EL (cell line): ENCODE results near the gene IDH3B.
"Not testable (repeated sequence)": the region's sequence is repeated elsewhere in the genome, so short reads cannot be mapped to it uniquely, and the experiment has no call there.

ENCODE experiments used
- DNase-seq: peaks from one replicate; pipeline ENCODE4 v3.0.0-alpha.2; 2016

Gene IDH3B

GRCh38 chr20:2663887-2664719, at the start of gene IDH3B:
IDH3B (minus strand) TSS chr20:2664216; CDS start chr20:2664188, 28 bp downstream.
- peak; percentile 92 for DNase-seq

DNA sequence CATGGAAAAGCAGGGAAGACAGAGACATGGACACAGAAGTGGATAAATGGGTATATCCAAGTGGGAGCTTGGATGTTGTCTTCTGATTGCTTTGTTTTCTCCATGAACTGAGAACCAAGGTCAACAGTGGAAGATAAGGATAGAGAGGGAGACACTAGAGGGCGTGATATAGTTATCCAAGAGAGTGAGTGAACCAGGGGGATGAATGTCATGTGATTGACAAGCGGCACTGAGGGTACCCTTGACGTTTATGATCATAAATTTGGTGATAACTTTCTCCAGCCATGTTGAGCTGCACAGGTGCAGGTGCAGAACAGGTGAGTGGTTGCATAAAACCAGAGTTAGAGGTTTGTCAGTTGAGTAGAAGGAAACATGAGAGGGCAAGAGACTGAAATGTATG, 49.3 kb upstream of the IDH3B start:
- no peak for DNase-seq

- DNase-seq = no peak
Measured at GRCh38 chr20:2709205-2709981, 45.4 kb upstream of the IDH3B start.

DNA sequence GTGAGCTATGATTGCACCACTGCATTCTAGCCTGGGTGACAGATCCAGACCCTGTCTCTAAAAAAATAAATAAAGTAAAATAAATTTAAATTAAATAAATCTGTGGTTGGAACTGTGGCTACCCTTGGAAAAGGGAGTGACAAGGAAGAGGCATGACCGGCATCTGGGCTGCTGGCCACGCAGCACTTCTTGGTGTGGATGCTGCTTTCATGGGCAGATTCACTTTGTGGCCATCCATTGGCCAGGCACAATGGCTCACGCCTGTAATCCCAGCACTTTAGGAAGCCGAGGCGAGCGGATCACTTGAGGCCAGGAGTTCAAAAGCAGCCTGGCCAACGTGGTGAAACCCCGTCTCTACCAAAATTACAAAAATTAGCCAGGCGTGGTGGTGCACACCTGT, 44.6 kb upstream of the IDH3B start:
- DNase-seq = no peak

DNA sequence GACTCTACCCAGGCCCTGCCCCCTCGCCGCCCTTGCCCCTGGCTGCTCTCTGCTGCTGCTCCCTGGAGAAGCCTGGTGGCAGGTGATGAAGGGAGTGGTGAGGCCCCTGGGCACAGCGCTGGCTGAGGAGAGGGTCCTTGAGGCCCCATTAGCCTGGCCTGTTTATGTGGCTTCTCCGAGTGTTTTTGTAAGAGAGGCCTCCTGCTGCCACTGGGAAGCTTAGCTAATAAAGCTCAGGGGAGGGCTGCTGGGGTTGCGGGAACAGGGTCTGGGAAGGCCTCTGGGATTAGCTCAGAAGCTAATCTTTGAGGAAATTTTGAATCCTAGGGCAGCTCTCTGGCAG, 44.0 kb upstream of the IDH3B start:
- DNase-seq = no peak

- DNase-seq = no peak
Measured at GRCh38 chr20:2707353-2708072, 43.5 kb upstream of the IDH3B start.

DNA sequence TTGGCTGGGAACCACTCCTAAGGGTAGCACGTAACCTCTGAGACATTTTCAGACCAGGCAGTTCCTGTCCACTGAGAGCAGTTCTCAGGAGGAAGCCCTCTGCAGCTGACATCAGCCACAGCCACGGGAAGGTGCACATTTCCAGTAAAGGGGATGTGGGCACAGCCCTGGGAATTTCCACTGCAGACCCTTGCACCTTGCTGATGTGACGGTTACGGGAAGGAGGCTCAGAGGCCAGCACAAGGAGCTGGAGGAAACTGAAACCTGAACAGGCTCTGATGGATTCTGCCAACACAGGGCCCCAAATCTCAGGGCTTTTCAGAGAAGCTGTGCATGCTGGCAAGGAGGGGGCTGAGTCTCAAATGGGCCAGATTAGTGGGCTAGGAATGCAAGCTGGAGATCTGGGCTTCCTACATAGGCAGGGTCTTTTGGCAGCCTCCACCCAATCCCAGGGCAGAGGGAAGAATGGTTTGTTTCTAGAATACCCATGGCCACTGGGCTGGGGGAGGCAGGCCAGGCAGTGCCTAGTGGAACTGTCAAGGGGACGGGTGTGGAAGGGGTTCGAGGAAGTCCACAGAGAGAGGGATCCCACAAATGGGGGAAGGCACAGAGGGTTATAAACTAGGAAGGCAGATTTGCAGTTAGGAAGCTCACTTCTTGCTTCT, 42.8 kb upstream of the IDH3B start:
- no peak for DNase-seq

DNA sequence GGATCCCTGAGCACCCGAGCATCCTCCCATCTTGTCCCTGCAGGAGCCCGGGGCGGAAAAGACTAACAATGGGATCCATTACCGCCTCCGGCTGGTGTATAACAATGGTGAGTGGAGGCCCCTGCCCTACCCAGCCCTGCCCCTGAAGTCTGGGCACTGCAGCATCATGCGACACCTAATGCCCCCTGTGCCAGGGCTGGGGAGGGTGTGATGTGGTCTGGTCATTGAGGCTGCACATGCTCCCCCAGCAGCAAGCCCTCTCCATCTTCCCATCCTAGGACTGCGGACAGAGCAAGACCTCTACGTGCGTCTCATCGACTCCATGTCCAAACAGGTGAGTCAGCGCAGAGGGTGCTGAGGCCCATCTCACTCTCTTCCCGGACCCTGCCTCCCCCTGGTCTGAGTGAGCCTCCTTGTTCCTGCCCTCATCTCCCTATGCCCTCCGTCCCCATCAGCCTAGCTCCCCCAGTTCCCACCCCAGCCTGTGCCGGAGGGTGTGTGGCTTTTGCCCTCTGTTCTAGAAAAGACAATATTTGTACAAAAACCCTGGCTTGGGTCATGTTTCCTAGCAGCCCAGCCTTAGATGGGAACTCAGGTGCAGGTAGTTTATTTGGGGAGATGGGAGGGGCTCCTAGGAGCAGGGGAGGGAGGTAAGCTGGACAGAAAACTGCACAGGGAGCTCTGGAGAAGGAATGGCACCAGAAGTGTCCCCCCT, 42.1 kb upstream of the IDH3B start:
- no peak for DNase-seq

- DNase-seq = no peak
Measured at GRCh38 chr20:2703716-2704475, 39.9 kb upstream of the IDH3B start.

- no peak for DNase-seq
Measured at GRCh38 chr20:2701671-2702081, 37.7 kb upstream of the IDH3B start.

DNA sequence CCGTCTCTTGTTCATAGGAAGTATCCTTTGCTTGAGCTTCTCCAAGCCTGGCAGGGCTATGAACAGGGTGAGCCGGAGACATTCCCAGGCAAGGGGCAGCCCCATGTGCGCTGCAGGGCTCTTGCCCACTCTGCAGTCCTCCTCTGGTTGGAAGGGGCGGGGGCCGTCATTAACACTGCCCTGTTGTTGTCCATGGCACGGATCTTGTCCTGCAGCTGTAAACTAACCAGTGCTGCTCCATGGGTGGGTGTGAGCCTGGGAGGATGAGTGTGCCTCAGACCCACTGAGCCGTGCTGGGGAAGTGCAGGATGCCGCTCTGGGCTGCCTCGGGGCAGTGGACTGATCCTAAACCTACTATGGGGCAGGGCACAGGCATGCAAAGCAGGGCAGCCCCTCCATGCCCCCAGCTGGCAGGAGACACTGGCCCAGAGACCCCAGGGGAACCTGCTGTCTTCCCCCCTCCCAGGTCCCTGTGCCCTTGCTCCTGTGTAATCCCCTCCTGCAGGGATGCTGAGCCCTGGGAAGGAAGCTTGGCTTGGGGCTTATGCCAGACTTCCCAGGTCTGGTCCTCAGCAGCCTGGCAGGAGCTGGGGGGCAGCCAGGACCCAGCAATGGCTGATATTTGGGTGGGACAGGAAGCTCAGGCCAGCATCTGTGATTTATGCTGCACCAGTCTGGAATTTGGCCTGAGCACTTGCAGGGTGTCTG, 37.1 kb upstream of the IDH3B start:
- no peak for DNase-seq

DNA sequence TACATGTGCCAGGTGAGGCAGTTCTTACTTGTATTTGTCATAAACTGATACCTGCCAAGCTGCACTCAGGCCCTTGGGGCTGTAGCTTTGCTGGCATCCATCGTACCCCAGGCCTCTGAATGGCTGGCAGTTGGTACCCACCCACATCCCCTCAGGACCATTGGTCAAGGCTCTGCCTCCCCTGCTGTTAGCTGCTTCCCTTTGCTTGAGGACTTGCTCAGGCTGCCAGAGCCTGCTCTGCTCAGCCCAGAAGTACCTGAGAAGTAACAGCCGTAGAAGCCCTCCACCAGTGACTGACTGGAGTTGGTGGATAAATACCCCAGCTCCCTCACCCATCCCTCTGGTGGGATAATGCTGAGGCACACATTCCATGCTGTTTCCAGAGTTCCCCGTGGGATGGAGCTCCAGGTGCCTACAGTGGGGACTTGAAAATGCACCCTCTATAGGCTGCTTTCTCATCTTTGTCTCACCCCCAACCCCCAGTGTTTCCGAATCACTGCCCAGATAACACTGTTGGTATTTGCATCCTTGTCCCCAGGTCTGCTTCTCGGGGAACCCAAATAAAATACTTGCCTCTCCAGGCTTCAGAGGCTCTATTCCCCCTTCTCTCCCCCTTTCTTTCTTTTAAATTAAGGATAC, 35.9 kb upstream of the IDH3B start:
- DNase-seq = no peak

DNA sequence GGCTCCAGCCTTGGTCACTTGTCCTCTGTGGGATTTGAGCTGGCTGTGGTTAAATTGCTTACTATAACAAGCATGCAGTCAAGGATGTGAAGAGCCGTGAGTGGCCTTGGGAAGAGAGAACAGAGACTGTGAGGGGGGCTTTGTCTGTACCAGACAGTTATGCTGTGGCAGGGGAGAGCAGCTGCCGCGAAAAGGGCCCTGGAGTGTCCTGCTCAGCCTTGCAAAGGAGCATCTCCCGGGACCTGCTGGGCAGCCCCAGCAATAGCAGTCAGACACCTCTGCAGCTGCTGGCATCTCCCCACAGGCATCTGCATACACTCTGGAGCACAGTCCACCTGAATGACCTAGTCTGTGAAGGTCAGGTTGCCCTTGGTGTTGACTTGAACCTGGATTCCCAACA, 34.9 kb upstream of the IDH3B start:
- DNase-seq = no peak

DNA sequence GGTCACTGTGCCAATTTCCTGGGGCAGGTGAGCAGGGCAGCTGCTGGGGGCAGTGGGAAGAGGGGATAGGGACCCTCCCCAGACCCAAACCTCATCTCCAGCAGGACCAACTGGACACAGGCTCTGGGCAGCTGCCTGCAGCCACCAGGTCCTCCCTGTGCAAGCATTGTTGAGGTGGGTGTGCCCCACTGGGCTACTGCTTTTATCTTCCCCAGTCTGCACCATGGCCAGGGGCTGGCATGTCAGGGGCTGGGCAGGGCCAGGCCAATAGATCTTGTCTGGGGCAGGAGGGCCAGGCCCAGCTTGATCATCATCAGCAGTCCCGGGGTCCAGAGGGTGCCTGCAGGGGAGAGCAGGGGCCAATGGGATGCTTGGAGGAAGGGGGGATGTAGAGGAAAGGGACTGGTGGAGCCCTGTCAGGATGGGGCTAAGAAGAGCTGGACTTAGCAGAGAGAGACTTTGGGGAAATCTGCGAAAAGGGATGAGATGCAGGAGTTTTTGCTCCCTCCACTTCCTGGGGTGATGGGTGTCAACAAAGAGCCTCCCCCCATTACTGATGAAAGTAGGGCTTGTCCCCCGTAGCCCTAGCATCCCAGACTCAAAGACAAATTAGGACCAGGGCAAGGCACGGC, 34.3 kb upstream of the IDH3B start:
- no peak for DNase-seq

DNA sequence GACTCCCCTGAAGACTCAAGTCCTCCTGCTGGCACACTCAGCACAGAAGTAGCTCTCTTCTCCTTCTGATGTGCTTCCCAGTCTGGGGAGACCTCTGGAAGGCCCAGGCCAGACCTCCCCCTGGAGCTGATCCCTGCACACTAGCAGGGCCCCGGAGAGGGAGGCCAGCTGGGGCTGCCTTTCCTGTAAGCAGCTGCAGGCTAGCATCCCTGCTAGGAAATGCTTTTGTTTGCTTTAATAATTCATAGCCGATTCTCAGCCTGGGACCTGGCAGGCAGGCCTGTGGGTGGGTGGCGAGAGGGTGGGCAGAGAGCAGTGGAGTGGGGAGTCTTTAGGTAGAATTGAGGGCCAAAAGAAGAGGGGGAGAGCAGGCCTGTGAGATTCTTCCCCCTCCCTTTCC, 33.8 kb upstream of the IDH3B start:
- no peak for DNase-seq

GRCh38 chr20:2696646-2697045, 32.6 kb upstream of the IDH3B start:
- DNase-seq = no peak

DNA sequence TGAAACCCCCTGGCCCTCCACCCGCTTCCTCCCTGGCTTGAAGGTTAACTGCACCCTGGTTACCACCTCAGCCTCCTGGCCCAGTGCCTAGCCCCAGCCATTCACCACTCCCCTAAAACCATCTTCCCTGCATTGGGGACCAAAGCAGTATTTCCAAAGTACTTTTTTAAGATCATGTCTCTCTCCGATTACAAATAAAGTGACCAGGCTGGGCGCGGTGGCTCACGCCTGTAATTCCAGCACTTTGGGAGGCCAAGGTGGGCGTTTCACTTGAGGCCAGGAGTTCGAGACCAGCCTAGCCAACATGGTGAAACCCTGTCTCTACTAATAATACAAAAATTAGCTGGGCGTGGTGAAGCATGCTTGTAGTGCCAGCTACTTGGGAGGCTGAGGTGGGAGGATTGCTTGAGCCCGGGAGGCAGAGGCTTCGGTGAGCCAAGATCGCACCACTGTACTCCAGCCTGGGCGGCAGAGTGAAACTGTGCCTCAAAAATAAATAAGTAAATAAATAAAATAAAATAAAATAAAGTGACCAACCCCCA, 32.0 kb upstream of the IDH3B start:
- not testable (repeated sequence) for DNase-seq

GRCh38 chr20:2695206-2695983, 31.4 kb upstream of the IDH3B start:
- no peak for DNase-seq

GRCh38 chr20:2694519-2694918, 30.5 kb upstream of the IDH3B start:
- no peak for DNase-seq
